Activated CD8-positive, alpha-beta memory T cell treated with anti-CD3 and anti-CD28 coated beads, Interleukin-2, amount 50 U/mL, for 4 hours (primary cell): ENCODE results near the gene ARID1B.

Source experiments
- DNase-seq: peaks from one replicate; pipeline ENCODE4 v3.0.0-alpha.2; 2020

Gene ARID1B

GRCh38 chr6:156883497-156884252 is 106.5 kb downstream of the ARID1B start:
- DNase-seq: peak; percentile 36

GRCh38 chr6:156884306-156884705 is 107.1 kb downstream of the ARID1B start:
- no peak for DNase-seq

GRCh38 chr6:156885562-156885961 is 108.4 kb downstream of the ARID1B start:
- no peak for DNase-seq

GRCh38 chr6:156886409-156886808 is 109.2 kb downstream of the ARID1B start:
- DNase-seq: no peak

GRCh38 chr6:156887623-156888269 is 110.6 kb downstream of the ARID1B start:
- no peak for DNase-seq

- DNase-seq: no peak
These were observed 112.3 kb downstream of the ARID1B start for GRCh38 chr6:156889469-156889868.

- no peak for DNase-seq
These were observed 112.8 kb downstream of the ARID1B start for GRCh38 chr6:156889986-156890385.

- no peak for DNase-seq
These were observed 113.6 kb downstream of the ARID1B start for GRCh38 chr6:156890627-156891314.

- no peak for DNase-seq
These were observed 120.8 kb downstream of the ARID1B start for GRCh38 chr6:156897907-156898531.

- no peak for DNase-seq
These were observed 121.9 kb downstream of the ARID1B start for GRCh38 chr6:156899071-156899470.

GRCh38 chr6:156899532-156900135 is 122.5 kb downstream of the ARID1B start:
- no peak for DNase-seq

- no peak for DNase-seq
These were observed 123.1 kb downstream of the ARID1B start for GRCh38 chr6:156900292-156900691.

- no peak for DNase-seq
These were observed 124.3 kb downstream of the ARID1B start for GRCh38 chr6:156901309-156902019.

- DNase-seq: no peak
These were observed 125.6 kb downstream of the ARID1B start for GRCh38 chr6:156902782-156903181.

GRCh38 chr6:156904176-156904967 is 127.2 kb downstream of the ARID1B start:
- no peak for DNase-seq

GRCh38 chr6:156905801-156906200 is 128.6 kb downstream of the ARID1B start:
- DNase-seq: no peak

GRCh38 chr6:156906451-156906850 is 129.3 kb downstream of the ARID1B start:
- DNase-seq: no peak

- DNase-seq: no peak
These were observed 132.2 kb downstream of the ARID1B start for GRCh38 chr6:156909212-156910010.

- no peak for DNase-seq
These were observed 132.8 kb downstream of the ARID1B start for GRCh38 chr6:156910011-156910334.

GRCh38 chr6:156910938-156911337 is 133.8 kb downstream of the ARID1B start:
- DNase-seq: no peak

GRCh38 chr6:156911581-156911980 is 134.4 kb downstream of the ARID1B start:
- DNase-seq: no peak
